GM19043 (cell line): ENCODE measurements around the gene FXYD6.

Experiments
- ATAC-seq: cut with Tn5 transposase; IDR thresholded peaks from one replicate; pipeline ENCODE4 v1.9.1; 2021; ENCODE audit warnings: low read depth; ENCODE audit not compliant: unreplicated experiment

The FXYD6 gene

GRCh38 chr11:117796872-117797529, 79.5 kb downstream of the FXYD6 start, which contains the start of gene DSCAML1:
DSCAML1 (minus strand) TSS chr11:117797216; CDS start chr11:117797079, 137 bp downstream.
- no peak for ATAC-seq

- no peak for ATAC-seq
Observed at GRCh38 chr11:117796456-117796871, 80.0 kb downstream of the FXYD6 start.

- ATAC-seq = no peak
Observed at GRCh38 chr11:117795638-117796455, 80.6 kb downstream of the FXYD6 start.

GRCh38 chr11:117794772-117795629, 81.5 kb downstream of the FXYD6 start:
- ATAC-seq = no peak

GRCh38 chr11:117794135-117794534, 82.3 kb downstream of the FXYD6 start:
- ATAC-seq = no peak

- no peak for ATAC-seq
Observed at GRCh38 chr11:117793583-117793982, 82.9 kb downstream of the FXYD6 start.

GRCh38 chr11:117792992-117793391, 83.5 kb downstream of the FXYD6 start:
- ATAC-seq = no peak

- ATAC-seq = no peak
Observed at GRCh38 chr11:117792241-117792640, 84.2 kb downstream of the FXYD6 start.

GRCh38 chr11:117790279-117790678, 86.2 kb downstream of the FXYD6 start:
- ATAC-seq = no peak

GRCh38 chr11:117789241-117789640, 87.2 kb downstream of the FXYD6 start:
- ATAC-seq = no peak
